Measurements from ENCODE around the gene DNLZ. TPM values are rescaled to one million over a fixed set of nuclear protein-coding genes. Genes with fewer than 3 reads are reported as not detected.

DNLZ gene
- total and polyA plus RNA-seq, 9 of the 15 experiments (the other 6 are each of a cell fraction or from before 2014, with no cell fraction given), result 0.17 to 44.6 (median 3.4) TPM

DNA sequence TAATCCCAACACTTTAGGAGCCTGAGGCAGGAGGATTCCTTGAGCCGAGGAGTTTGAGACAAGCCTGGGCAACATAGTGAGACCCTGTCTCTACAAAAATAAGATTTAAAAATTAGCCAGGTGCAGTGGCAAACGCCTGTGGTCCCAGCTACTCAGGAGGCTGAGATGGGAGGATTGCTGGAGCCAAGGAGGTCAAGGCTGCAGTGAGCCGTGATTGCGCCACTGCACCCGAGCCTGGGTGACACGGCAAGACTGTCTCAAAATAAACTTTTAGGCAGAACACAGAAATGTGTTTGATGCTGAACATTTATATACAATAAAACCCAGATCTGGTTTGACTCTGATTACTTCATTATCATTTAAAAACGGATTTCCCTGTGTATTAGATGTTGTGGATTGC lies 41.9 kb upstream of the DNLZ start:
- WGBS (ENCODE audit: insufficient coverage, low coverage, missing lambda C conversion rate), result 87% methylated on average over 7 of the region's 7 CpGs
- CTCF ChIA-PET (ENCODE audit: low intra/inter-chr PET ratio), result no interaction called here
- Histone ChIP-seq H3K27ac (ENCODE audit: extremely low read depth, low read depth, low read length) (no peak overlapping the region), H4K20me1 (replicated peaks; ENCODE audit: control insufficient read depth, insufficient read depth, low read length) (no peaks in the 10 kb centered on the region), H3K9ac (ENCODE audit: insufficient read depth in 1 of 2, low read depth in 2 of 2, low read length in 2 of 2) (no peak overlapping the region), H3K79me2 (ENCODE audit: control insufficient read depth, insufficient read depth, low read length) (peaks cover 31% of the 10 kb centered on the region), H3K9me3 (replicated peaks; ENCODE audit: control insufficient read depth, insufficient read depth, low read depth, low read length) (no peaks in the 10 kb centered on the region), H2AFZ (ENCODE audit: low read depth, low read length) (no peak overlapping the region), H3K4me1 (replicated peaks in 1 of 2; ENCODE audit: control insufficient read depth in 2 of 2, insufficient read depth in 2 of 2, low read length in 2 of 2) (peaks cover 9 to 48% of the 10 kb centered on the region in 2 experiments; a peak in 4 of 5 replicates), H3K4me2 (ENCODE audit: insufficient read depth, low read length) (no peak overlapping the region), H3K9me1 (ENCODE audit: control insufficient read depth, insufficient read depth, low read length) (no peaks in the 10 kb centered on the region), H3K27me3 (ENCODE audit: control insufficient read depth in 2 of 2, insufficient read depth in 2 of 2, low read length in 2 of 2) (no peaks in the 10 kb centered on the region), H3K4me3 (no peak overlapping the region), H3K36me3 (ENCODE audit: control insufficient read depth, insufficient read depth, low read length) (peaks cover 73% of the 10 kb centered on the region)
- TF ChIP-seq SMAD4 (CRISPR knock-in tag; conservative IDR thresholded peaks at IDR 0.05) (no peak), CEBPB (tag; IDR thresholded peaks at IDR 0.05) (peak; percentile 30; the same call in 1 of the 2 replicates)
- ATAC-seq (no peak), DNase-seq (ENCODE audit: extremely low read depth in 1 of 4, low spot score in 3 of 4) (no peak), FAIRE-seq (no peak)
- intact Hi-C loops (cut with micrococcal nuclease), result no loop called here
- in situ Hi-C loops (cut with MboI), result no loop called here
- POLR2A ChIA-PET, result interaction anchor here (0.6 kb wide), 1 partner anchor 69 kb away, joined by 3 read pairs; no protein-coding TSS in a partner anchor
- BruUV-seq (replicated peaks), result no TSS peak

DNA sequence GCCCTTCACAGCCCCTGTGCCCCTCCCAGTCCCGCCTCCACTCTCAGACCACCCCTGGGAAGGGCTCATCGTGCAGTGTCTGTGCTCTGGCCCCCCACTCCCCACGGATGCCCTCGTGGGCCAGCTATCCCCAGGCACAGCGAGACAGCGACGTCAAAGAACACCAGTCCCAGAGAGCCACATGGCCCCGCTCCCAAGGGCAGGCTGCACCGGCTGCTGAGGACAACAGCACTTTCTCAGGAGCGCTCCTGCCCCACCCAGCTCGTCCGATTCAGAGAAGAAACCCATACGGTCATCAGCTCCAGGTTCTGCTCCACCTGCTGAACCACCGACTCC lies 41.2 kb upstream of the DNLZ start:
- Histone ChIP-seq H3K27me3 (ENCODE audit: control insufficient read depth in 2 of 2, insufficient read depth in 2 of 2, low read length in 2 of 2) (no peaks in the 10 kb centered on the region), H3K4me1 (replicated peaks in 1 of 2; ENCODE audit: control insufficient read depth in 2 of 2, insufficient read depth in 2 of 2, low read length in 2 of 2) (peaks cover 9 to 51% of the 10 kb centered on the region in 2 experiments; a peak in 4 of 5 replicates), H3K27ac (ENCODE audit: extremely low read depth, low read depth, low read length) (no peak overlapping the region), H3K79me2 (ENCODE audit: control insufficient read depth, insufficient read depth, low read length) (peaks cover 30% of the 10 kb centered on the region), H2AFZ (ENCODE audit: low read depth, low read length) (no peak overlapping the region), H3K4me2 (ENCODE audit: insufficient read depth, low read length) (no peak overlapping the region), H3K9me1 (ENCODE audit: control insufficient read depth, insufficient read depth, low read length) (no peaks in the 10 kb centered on the region), H3K9ac (ENCODE audit: insufficient read depth in 1 of 2, low read depth in 2 of 2, low read length in 2 of 2) (peak overlapping the region in 1 of 2 experiments; percentile 47; a peak in 1 of 4 replicates), H4K20me1 (replicated peaks; ENCODE audit: control insufficient read depth, insufficient read depth, low read length) (no peaks in the 10 kb centered on the region), H3K4me3 (no peak overlapping the region), H3K36me3 (ENCODE audit: control insufficient read depth, insufficient read depth, low read length) (peaks cover 73% of the 10 kb centered on the region), H3K9me3 (replicated peaks; ENCODE audit: control insufficient read depth, insufficient read depth, low read depth, low read length) (no peaks in the 10 kb centered on the region)
- no TSS peak for BruUV-seq (replicated peaks)
- in situ Hi-C loops (cut with MboI), result no loop called here
- ATAC-seq (no peak), DNase-seq (ENCODE audit: extremely low read depth in 1 of 4, low spot score in 3 of 4) (no peak), FAIRE-seq (no peak)
- no peak for TF ChIP-seq PTBP1 (IDR thresholded peaks at IDR 0.05; ENCODE audit: low read depth, low read length)
- TF ChIP-seq RBFOX2 (IDR thresholded peaks at IDR 0.05; ENCODE audit: low read depth, low read length), result peak; percentile 4; the same call in 1 of the 2 replicates
- TF ChIP-seq POLR2G (IDR thresholded peaks at IDR 0.05; ENCODE audit: low read depth, low read length), result peak; percentile 50
- TF ChIP-seq MTA3 (IDR thresholded peaks at IDR 0.05; ENCODE audit: borderline replicate concordance), result no peak
- TF ChIP-seq, protein P1, sequence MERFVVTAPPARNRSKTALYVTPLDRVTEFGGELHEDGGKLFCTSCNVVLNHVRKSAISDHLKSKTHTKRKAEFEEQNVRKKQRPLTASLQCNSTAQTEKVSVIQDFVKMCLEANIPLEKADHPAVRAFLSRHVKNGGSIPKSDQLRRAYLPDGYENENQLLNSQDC (CRISPR knock-in tag; IDR thresholded peaks at IDR 0.05), result no peak
- CTCF ChIA-PET (ENCODE audit: low intra/inter-chr PET ratio), result no interaction called here
- intact Hi-C loops (cut with micrococcal nuclease), result no loop called here
- POLR2A ChIA-PET, result interaction anchor here (0.9 to 1.1 kb wide), 2 partner anchors 10 to 22 kb away, joined by 3 to 4 read pairs; no protein-coding TSS in a partner anchor
- WGBS (ENCODE audit: insufficient coverage, low coverage, missing lambda C conversion rate), result 95% methylated on average over 13 of the region's 14 CpGs

Measured in K562 (cell line).